Measurements from ENCODE around the gene RPL27.
"Not testable (repeated sequence)": the region's sequence is repeated elsewhere in the genome, so short reads cannot be mapped to it uniquely, and the experiment has no call there.

Gene RPL27

DNA sequence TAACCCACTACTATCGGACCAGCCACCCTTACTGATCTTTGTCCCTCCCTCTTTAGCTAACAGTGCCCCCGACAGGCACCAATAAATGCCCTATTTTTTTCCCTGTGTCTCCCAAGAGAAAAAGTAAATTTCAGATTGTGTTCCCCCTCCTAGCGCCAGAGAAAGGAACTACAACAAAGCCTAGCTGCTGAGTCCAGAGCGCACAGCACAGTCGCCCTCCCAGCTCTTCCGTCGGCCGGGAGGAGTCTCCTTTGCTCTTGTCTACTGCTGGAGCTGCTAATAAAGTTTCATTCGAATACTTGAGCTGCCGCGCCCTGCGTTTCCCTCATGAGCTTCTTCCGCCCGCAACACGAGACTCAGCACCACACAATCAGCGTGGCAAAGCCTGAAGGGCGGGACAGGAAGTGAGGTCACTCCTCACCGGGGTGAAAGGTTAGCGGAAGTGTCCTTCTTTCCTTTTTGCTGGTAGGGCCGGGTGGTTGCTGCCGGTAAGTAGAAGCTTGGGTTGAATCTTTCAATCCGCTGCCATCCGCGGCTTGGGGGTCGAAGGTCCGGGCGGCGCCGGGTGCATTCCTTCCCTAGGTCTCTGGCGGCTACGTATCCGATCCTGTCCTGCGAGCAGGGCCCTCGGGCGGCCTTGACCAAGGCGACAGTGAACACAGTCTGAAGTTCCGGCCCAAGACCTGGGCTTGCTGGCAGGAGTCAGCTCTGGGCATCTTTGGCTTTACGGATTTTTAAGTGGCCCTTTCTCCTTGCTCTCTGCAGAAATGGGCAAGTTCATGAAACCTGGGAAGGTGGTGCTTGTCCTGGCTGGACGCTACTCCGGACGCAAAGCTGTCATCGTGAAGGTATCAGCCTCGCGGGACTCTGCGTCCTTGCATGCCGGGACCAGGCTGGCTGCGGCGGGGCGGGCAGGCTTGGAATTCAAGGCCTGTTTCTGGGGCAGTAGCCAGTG, at the start of gene RPL27:
Gene RPL27 (plus strand): TSS at position 436 of the 955 bp plus-strand sequence. CDS start 332 bp downstream, at position 768.
- DNase-seq: peak; percentile 99

DNA sequence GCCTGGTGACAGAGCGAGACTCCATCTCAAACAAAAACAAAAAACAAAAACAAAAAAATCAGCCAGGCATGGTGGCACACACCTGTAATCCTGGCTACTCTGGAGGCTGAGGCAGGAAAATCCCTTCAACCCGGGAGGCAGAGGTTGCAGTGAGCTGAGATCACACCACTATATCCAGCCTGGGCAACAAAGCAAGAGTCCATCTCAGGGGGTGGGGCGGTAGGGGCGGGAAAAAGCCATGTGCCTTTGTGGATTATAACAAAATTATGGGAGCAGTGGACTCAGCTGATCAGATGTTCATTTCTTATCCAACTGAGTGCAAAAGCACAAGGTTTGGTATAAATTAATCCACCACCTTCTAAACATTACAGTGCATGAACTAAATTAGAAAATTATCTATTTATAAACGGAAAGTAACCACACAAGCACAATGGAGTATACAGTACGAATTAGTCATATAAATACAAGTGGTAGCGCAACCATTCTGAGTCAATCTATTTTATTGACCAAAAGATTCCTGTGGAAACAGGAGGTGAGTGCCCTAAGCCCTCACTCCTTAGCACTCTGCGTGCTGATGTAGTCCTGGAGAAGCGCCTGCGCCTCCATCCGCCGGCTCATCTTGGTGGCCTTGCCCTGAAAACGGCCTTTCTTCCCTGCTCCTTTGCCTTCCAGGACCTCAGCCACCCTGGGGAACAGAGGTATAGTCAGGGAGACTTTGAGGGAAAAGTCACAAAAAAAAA, 48.0 kb upstream of the RPL27 start:
- DNase-seq: no peak

DNA sequence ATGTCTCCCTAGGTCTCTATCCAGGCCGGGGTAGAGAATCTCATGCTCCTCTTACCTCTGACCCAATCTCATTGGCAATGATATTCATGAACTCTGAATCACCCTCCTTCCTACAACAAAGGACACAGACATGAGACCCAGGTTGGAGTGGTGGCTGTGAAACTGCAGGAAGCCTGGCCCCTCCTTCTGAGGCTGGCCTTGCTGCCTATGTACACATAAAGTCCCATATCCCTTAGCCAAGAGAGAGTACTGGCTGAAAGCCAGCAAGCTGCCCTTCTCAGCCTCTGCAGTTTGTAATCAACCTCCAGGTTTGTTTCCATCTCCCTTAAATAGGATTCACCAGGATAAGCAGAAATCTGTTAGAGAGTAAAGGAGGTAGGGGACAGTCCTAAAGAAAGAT, 44.5 kb upstream of the RPL27 start:
- DNase-seq: no peak

DNA sequence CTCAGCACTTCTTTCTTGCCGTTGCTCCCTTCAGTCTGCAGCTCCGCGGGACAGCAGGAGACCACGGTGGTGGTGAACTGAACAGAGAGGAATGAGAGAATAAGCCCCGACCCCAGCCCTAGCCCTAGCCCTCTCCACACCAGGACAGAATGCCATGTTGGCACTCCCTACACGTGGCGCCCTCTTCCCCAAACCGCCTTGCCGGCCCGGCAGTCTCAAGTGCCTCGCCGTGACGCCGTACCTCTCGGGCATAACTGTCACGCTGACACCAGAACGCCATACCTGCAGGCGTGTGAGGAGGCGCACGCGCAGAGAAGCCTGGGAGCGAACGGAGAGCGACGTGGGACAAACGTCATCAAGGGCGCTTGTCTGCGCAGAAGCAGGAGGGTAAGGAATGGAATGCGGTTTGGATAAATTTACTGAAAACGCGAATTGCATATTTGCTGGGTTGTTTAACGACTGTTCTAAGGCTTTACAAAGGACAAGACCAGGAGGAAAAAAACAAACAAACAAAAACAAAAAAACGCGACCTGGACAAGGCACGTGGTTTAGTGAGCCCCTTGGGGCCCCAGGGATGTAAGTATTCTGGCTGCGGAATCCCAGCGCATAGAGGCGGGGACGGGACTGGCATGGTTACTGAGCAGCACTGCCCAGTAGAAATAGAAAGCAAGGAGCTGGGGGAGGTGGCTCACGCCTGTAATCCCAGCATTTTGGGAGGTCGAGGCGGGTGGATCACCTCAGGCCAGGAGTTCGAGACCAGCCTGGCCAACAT, 33.9 kb upstream of the RPL27 start, which contains the start of gene AARSD1:
Gene AARSD1 (minus strand): TSS at position 294 of the 772 bp plus-strand sequence. CDS start 14 bp downstream, at position 280.
- peak; percentile 91 for DNase-seq

DNA sequence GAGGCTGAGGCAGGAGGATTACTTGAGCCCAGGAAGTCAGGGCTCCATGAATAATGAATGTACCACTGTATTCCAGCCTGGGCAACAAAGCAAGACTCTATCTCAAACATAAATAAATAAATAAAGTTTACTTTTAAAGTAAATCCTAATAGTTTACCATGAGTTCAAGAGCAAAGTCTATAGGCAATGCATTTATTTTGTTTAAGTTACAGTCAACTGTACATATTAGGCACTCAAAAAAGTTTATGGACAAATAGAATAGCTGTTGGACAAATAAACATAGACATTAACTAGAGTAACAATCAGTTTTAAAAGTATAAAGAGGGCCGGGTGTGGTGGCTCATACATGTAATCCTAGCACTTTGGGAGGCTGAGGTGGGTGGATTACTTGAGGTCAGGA, 30.3 kb upstream of the RPL27 start:
- no peak for DNase-seq

DNA sequence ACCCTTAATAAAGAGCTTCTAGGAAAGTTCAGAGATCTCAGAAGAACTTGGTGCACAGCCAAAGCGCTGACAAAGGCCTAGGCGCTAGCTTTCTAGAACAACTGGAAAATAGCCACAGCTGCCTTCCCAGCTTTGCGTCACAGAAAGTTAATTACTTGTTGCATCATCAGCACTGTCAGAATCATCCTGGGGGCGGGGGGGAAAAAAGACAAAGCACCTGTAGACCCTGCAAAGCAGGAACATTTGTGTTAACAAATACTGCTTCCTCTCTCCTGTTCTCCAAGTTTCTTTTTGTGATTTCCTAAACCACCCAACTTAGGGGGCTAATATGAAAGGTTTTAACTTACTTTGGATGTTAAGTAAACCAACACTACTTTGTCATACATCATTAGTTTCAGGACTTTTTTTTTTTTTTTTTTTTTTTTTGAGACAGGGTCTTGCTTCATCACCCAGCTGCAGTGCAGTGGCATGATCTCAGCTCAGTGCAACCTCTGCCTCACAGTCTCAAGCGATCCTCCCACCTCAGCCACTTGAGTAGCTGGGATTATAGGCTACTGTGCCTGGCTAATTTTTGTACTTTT, 29.1 kb upstream of the RPL27 start:
- no peak for DNase-seq

DNA sequence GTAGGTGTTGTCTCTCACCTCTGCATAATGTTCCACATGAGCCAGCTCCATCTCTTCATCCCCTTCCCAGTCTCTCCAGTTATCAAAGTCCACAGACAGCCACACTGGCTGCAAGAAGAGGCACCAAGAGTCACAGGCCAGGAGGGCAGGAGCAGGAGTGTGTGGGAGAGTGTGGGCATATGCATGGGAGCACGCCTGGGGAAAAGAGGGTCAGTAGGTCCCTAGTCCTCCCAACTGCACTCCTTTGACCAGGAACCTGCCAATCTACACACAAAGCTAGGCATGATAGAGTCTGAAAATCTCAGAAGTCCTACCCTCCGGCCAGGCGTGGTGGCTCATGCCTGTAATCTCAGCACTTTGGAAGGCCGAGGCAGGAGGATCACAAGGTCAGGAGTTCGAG, 26.6 kb upstream of the RPL27 start:
- DNase-seq: no peak

DNA sequence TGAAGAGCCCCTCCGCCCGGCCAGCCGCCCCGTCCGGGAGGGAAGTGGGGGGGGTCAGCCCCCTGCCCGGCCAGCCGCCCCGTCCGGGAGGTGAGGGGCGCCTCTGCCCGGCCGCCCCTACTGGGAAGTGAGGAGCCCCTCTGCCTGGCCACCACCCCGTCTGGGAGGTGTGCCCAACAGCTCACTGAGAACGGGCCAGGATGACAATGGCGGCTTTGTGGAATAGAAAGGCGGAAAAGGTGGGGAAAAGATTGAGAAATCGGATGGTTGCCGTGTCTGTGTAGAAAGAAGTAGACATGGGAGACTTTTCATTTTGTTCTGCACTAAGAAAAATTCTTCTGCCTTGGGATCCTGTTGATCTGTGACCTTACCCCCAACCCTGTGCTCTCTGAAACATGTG, 24.9 kb upstream of the RPL27 start:
- DNase-seq: not testable (repeated sequence)

DNA sequence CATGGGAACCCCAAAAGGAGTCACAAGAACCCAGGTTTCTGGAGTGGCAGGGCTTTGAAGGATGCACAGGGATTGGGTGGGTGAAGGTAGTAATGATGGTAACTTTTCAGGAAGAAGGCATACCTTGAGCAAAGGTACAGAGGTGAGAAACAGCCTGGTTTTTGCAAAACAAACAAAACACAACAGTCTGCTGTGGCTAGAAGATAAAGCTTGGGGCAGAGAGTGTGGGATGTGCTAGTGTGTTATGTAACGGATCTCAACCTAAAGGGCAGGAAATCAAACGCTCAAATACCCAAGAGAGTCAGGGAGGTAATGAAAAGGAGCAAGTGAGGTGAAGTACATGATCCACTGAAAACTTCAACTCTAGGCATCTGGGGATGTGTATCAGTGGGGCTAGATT, 23.0 kb upstream of the RPL27 start:
- no peak for DNase-seq

DNA sequence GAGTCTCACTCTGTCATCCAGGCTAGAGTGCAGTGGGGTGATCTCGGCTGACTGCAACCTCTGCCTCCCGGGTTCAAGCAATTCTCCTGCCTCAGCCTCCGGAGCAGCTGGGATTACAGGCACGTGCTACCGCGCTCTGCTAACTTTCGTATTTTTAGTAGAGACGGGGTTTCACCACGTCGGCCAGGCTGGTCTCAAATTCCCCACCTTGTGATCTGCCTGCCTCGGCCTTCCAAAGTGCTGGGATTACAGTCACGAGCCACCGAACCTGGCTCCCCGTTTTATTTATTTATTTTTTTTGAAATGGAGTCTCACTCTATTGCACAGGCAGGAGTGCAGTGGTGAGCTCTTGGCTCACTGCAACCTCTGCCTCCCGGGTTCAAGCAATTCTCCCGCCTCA, 22.5 kb upstream of the RPL27 start:
- DNase-seq: not testable (repeated sequence)

DNA sequence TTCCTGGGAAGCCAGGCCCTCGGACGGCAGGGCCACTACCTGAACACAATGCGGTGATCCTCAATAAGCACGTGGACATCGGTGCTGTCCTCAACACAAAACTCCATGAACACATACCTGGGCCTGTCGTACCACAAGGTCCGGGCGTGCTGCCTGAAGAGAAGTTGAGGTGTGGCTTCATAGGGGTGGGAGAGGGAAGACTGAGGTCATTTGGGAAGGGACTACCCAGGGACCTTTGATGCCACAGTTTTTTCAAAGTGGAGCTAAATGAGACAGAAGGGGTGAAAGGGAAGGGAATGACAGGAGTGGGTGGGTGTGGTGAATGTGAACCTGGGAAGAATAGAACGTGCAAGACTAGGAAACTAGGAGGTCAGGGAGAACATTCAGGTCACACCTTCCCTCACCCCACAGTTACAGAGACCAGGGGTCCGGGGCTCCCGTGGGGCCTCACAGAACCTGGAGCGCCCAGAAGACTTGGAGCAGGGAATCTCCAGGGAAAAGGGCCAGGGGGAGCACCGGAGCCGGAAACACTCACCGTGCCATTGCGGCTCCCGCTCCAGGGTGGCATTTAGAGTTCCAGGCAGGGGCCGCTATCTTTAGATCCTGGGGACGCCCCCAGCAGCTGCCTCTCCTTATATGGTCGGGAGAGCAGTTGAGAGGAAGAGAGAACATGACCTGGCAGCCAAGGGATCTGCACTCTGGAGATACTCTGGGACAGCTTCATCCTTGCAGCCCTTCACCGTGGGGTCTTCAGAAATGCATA, 18.5 kb upstream of the RPL27 start, which contains the start of gene PTGES3L:
Gene PTGES3L (minus strand): TSS at position 570 of the 763 bp plus-strand sequence. CDS start 27 bp downstream, at position 543.
- peak; percentile 77 for DNase-seq

DNA sequence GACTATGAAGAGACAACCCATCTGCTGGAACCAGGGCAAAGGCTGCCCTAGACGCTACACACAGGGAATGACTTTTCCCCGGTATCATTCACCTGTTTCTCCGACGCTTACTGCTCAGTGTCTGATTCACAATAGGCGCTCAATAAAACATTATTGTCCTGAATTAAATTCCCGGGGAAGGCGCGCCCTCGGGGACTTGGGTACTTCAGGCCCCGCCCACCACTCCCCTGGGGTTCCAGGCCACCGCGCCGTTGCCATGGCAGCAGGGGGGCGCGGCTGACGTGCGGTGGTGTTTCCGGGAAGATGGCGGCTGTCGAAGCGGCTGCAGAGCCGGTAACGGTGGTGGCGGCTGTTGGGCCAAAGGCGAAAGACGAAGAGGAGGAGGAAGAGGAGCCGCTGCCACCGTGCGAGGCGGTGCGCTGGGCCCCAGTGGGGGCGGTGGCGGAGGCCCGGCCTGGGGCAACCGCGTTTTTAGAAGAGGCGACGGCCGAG, 17.9 kb upstream of the RPL27 start, which contains the start of gene RUNDC1:
Gene RUNDC1 (plus strand): TSS at position 292 of the 492 bp plus-strand sequence. CDS start 12 bp downstream, at position 304.
- DNase-seq: peak; percentile 93

DNA sequence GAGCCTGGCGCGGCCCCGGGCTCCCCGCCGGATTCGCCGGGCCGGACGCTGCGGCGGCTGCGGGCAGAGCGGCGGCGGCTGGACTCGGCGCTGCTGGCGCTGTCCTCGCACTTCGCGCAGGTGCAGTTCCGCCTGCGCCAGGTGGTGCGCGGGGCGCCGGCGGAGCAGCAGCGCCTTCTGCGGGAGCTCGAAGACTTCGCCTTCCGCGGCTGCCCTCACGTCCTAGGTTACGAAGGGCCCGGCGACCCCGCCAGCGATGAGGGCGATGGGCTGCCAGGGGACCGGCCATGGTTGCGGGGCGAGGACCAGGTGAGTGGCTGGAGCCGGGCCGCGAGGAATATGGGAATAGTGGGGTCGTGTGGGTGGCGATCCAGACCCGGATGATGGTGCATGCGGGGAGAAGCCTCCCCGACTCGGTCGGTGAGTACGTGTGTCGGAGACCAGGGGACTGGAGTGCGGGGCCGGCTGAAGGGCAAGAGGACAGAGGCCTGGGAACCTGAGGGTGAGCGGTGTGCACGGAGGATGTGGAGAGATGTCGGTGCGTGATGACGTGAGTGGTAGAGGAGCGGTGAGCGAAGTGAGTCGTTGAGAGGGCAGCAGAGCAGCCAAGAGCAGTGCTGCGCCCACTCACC, 17.3 kb upstream of the RPL27 start:
- DNase-seq: peak; percentile 41

DNA sequence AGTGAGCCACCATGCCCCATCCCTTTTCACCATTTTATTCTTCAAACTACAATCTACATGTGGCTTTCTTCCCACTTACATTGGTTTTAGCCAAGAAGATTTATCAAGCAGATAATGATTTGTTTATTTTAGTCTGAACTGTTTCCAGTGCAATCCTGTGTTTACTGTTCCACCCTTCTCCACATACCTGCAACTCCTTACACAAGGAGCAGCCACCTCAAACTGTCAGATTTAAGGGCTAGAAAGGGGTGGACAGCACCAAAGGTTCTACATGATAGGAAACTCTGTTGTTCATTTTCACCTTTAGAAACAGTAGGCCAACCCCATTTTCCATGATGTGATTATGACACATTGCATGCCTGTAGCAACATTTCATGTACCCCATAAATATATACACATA, 16.0 kb upstream of the RPL27 start:
- DNase-seq: no peak

DNA sequence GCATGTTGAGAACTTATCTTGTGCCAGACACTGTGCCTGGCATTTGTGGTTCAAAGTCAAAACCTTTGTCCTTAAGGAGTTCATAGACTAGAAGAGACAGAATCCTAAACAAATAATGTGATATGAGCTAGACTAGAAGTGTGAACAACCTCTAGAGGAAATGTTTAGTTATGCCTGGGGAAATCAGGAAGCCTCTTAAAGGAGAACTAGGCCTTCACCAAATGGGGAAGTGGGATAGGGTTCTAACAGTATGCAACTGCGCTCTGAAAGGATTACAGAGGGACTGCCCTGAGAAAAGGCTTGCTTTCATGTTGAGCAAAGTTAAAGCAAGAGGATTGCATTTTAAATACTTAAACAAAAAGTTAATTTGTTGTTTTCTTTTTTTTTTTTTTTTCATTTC, 13.0 kb upstream of the RPL27 start:
- DNase-seq: no peak

DNA sequence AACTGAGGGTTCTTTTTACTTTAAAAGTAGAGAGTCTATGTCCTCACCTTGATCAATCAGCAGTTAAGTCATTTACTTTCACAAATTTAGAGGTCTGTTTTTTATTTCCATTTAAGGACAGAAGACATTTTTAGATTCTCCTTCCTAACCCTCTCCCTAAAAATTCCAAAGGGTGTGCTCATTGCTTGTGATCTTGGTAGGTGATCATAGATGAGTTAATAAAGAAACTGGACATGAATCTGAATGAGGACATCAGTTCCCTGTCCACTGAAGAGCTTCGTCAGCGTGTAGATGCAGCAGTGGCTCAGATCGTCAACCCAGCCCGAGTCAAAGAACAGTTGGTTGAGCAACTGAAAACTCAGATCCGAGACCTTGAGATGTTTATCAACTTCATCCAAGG, 9.1 kb upstream of the RPL27 start:
- no peak for DNase-seq

DNA sequence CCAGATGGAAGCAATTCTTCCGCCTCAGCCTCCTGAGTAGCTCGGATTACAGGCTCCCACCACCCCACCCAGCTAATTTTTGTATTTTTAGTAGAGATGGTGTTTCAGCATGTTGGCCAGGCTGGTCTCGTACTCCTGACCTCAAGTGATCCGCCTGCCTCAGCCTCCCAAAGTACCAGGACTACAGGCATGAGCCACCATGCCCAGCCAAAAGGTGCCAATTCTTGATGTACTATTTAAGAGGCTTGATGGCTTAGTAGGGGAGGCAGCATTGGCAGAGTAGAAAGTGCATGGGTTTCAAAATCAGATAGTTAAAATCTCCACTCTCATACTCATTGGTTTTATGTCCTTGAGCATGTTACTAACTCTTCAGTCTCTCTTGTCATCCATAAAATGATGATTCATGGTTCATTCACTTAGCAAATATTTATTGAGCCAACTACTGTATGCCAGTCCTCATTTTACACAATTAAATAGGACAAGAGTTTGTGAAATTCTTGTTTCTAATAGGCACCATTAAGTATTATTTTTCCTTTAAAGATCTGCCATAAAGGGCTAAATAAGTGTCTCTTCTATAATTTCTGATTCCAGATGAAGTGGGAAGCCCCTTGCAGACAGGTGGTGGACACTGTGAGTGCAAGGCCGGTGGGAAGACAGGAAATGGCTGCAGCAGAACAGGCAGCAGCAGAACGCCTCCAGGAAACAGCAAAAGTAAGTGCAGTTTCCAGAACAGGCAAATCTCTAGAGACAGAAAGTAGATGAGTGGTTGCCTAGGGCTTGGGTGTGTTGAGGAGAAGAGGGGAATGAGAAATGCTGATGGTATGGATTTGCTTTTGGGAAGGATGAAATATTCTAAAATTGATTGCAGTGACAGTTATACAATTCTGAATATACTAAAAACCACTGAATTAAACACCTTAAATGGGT, 8.2 kb upstream of the RPL27 start:
- no peak for DNase-seq

DNA sequence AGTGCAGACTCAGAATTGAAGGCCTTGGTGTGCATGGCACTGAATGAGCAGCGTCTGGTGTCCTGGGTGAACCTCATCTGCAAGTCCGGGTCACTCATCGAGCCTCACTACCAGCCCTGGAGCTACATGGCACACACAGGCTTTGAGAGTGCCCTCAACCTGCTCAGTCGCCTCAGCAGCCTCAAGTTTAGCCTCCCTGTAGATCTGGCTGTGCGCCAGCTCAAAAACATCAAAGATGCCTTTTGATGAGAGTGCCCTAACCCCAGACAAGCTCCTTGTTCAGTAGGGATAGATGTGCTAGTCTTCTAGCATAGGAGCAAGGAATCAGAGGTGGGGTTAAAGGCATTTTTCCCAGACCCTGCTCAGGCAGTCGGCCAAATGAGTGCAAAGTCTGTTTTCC, 6.7 kb upstream of the RPL27 start:
- DNase-seq: no peak

DNA sequence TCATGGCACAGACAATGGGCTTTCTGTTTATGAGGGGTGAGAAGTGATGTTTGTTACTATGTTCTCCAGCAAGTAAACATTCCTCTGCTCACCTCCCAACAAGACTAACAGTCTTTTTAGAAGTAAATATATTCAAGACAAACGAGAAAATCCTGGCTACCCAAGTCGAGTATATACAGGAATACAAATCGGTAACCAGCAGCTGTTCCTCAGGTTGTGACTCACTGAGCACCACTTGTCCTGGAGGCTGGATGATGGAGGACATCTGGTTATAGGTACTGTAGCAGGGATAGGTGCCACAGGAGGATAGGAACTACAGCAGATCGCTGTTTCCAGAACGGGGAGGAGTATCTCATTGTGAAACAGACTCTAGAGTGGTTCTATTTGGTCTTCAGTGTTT, 5.3 kb upstream of the RPL27 start:
- no peak for DNase-seq

DNA sequence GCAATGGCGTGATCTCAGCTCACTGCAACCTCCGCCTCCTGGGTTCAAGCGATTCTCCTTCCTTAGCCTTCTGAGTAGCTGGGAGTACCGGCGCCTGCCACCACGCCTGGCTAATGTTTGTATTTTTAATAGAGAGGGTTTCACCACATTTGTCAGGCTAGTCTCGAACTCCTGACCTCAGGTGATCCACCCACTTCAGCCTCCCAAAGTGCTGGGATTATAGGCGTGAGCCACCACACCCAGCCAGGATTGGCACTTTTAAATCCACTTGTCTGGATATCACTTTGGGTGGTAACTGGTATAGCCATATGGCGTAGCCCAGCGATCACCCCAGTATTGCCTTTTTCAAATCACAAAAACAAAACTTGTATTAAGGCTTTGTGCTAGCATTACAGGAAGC, 4.3 kb upstream of the RPL27 start:
- not testable (repeated sequence) for DNase-seq
